ENCODE measurements around the gene BICD2.

The BICD2 gene

GRCh38 chr9:92773810-92774209 is 9.2 kb upstream of the BICD2 start:
- H3K4me2 ChIP-seq: no peak overlapping the region
- TF ChIP-seq CTCF (conservative IDR thresholded peaks at IDR 0.05; ENCODE audit: low read depth, low read length): no peak

GRCh38 chr9:92771309-92771708 is 6.7 kb upstream of the BICD2 start:
- H3K4me2 ChIP-seq: no peak overlapping the region
- no peak for TF ChIP-seq CTCF (conservative IDR thresholded peaks at IDR 0.05; ENCODE audit: low read depth, low read length)
- H3K9ac ChIP-seq: no peak overlapping the region
- peaks cover 8% of the 10 kb centered on the region for H3K4me1 ChIP-seq (ENCODE audit: low read depth, poor library complexity, severe bottlenecking)
- H2AFZ ChIP-seq (ENCODE audit: low read depth): no peak overlapping the region
- H3K79me2 ChIP-seq (ENCODE audit: insufficient read depth, low read depth): no peaks in the 10 kb centered on the region
- no peaks in the 10 kb centered on the region for H4K20me1 ChIP-seq (ENCODE audit: insufficient read depth)
- H3K4me3 ChIP-seq (IDR thresholded peaks at IDR 0.05; ENCODE audit: insufficient read depth, low read depth, low read length): no peak overlapping the region
- H3K27me3 ChIP-seq (ENCODE audit: insufficient read depth, low read depth): no peaks in the 10 kb centered on the region
- no peaks in the 10 kb centered on the region for H3K36me3 ChIP-seq (ENCODE audit: insufficient read depth)
- no peak overlapping the region for H3K27ac ChIP-seq

More at GRCh38 chr9:92773810-92774209, 9.2 kb upstream of the BICD2 start:
- Histone ChIP-seq H4K20me1 (ENCODE audit: insufficient read depth) (no peaks in the 10 kb centered on the region), H3K27ac (no peak overlapping the region), H3K9ac (no peak overlapping the region), H3K4me3 (IDR thresholded peaks at IDR 0.05; ENCODE audit: insufficient read depth, low read depth, low read length) (no peak overlapping the region), H3K79me2 (ENCODE audit: insufficient read depth, low read depth) (no peaks in the 10 kb centered on the region), H2AFZ (ENCODE audit: low read depth) (no peak overlapping the region), H3K27me3 (ENCODE audit: insufficient read depth, low read depth) (no peaks in the 10 kb centered on the region), H3K4me1 (ENCODE audit: low read depth, poor library complexity, severe bottlenecking) (no peaks in the 10 kb centered on the region), H3K36me3 (ENCODE audit: insufficient read depth) (no peaks in the 10 kb centered on the region)

GRCh38 chr9:92770360-92770995 is 5.8 kb upstream of the BICD2 start:
- no peaks in the 10 kb centered on the region for H3K36me3 ChIP-seq (ENCODE audit: insufficient read depth)
- H2AFZ ChIP-seq (ENCODE audit: low read depth): no peak overlapping the region
- H3K4me2 ChIP-seq: no peak overlapping the region
- no peak overlapping the region for H3K27ac ChIP-seq
- peaks cover 16% of the 10 kb centered on the region for H3K4me1 ChIP-seq (ENCODE audit: low read depth, poor library complexity, severe bottlenecking)
- H3K4me3 ChIP-seq (IDR thresholded peaks at IDR 0.05; ENCODE audit: insufficient read depth, low read depth, low read length): no peak overlapping the region
- no peaks in the 10 kb centered on the region for H4K20me1 ChIP-seq (ENCODE audit: insufficient read depth)
- H3K79me2 ChIP-seq (ENCODE audit: insufficient read depth, low read depth): no peaks in the 10 kb centered on the region
- no peaks in the 10 kb centered on the region for H3K27me3 ChIP-seq (ENCODE audit: insufficient read depth, low read depth)
- no peak for TF ChIP-seq CTCF (conservative IDR thresholded peaks at IDR 0.05; ENCODE audit: low read depth, low read length)
- no peak overlapping the region for H3K9ac ChIP-seq

GRCh38 chr9:92769990-92770359 is 5.3 kb upstream of the BICD2 start:
- no peak overlapping the region for H3K4me2 ChIP-seq
- no peaks in the 10 kb centered on the region for H3K27me3 ChIP-seq (ENCODE audit: insufficient read depth, low read depth)
- no peaks in the 10 kb centered on the region for H3K36me3 ChIP-seq (ENCODE audit: insufficient read depth)
- H4K20me1 ChIP-seq (ENCODE audit: insufficient read depth): no peaks in the 10 kb centered on the region
- H3K27ac ChIP-seq: no peak overlapping the region
- no peak overlapping the region for H3K4me3 ChIP-seq (IDR thresholded peaks at IDR 0.05; ENCODE audit: insufficient read depth, low read depth, low read length)
- H3K4me1 ChIP-seq (ENCODE audit: low read depth, poor library complexity, severe bottlenecking): peaks cover 16% of the 10 kb centered on the region
- TF ChIP-seq CTCF (conservative IDR thresholded peaks at IDR 0.05; ENCODE audit: low read depth, low read length): no peak
- H3K9ac ChIP-seq: no peak overlapping the region
- H3K79me2 ChIP-seq (ENCODE audit: insufficient read depth, low read depth): no peaks in the 10 kb centered on the region
- no peak overlapping the region for H2AFZ ChIP-seq (ENCODE audit: low read depth)
